B cell (primary cell): ENCODE data around the gene LIN52. TPM values are rescaled to one million over a fixed set of nuclear protein-coding genes. Genes with fewer than 3 reads are reported as not detected.

Source experiments
- ATAC-seq: fragments of 200-7000 bp; cut with Tn5 transposase; one replicate; pipeline ENCODE4 v1.10.0; 2021; ENCODE audit warnings: low read depth, mild to moderate bottlenecking, moderate number of reproducible peaks, moderate library complexity
- CTCF ChIA-PET: fragments of 350-600 bp; sonication (Branson Sonifier 250); formaldehyde crosslinking; loops from one replicate; lab custom pipeline; 2021; ENCODE audit warnings: antibody characterized with exemption, inconsistent platforms; lab: Charles Lee
- POLR2A ChIA-PET: fragments of 350-600 bp; sonication (Branson Sonifier 250); formaldehyde crosslinking; loops from one replicate; lab custom pipeline; 2021; ENCODE audit warnings: antibody characterized with exemption; lab: Charles Lee
- DNase-seq: peaks from one replicate; pipeline ENCODE4 v3.0.0; 2013
- H2AFZ ChIP-seq: 2 replicates; pipeline ENCODE4 v1.6.1; 2012; ENCODE audit warnings: mild to moderate bottlenecking, low read depth, low read length; ENCODE audit not compliant: insufficient read depth, poor library complexity, severe bottlenecking
- H3K27ac ChIP-seq, 2 donors: 1 replicate in 1 of 2; 2 replicates in 1 of 2; pipeline ENCODE4 v1.5.1; 2012 to 2013; ENCODE audit warnings: low read length in 2 of 2, mild to moderate bottlenecking in 2 of 2, moderate library complexity in 1 of 2
- H3K27me3 ChIP-seq, 4 experiments: fragments of 200-600 bp in 1 of 4; sonication (generic) in 1 of 4; replicated peaks in 1 of 4; 1 replicate in 2 of 4; 2 replicates in 2 of 4; pipeline versions ENCODE4 v1.6.1 to v1.7.0; 2013 to 2016; ENCODE audit warnings: low read length in 3 of 4, mild to moderate bottlenecking in 2 of 4, mixed read lengths in 1 of 4, moderate library complexity in 1 of 4; ENCODE audit not compliant: insufficient read depth in 4 of 4, control insufficient read depth in 3 of 4; ENCODE audit errors: control extremely low read depth in 1 of 4
- H3K36me3 ChIP-seq, 2 experiments: replicated peaks in 1 of 2; 1 replicate in 1 of 2; 2 replicates in 1 of 2; pipeline versions ENCODE4 v1.6.1 to v1.7.1; 2013; ENCODE audit warnings: low read length in 1 of 2; ENCODE audit not compliant: insufficient read depth in 2 of 2, control insufficient read depth in 1 of 2; ENCODE audit errors: control extremely low read depth in 1 of 2, extremely low read depth in 1 of 2
- H3K4me1 ChIP-seq, 2 donors: fragments of 200-600 bp in 1 of 2; sonication (generic) in 1 of 2; 1 replicate in 1 of 2; 2 replicates in 1 of 2; pipeline versions ENCODE4 v1.5.1 to v1.6.1; 2013 to 2017; ENCODE audit warnings: low read length in 2 of 2; ENCODE audit not compliant: control insufficient read depth in 2 of 2, insufficient read depth in 2 of 2
- H3K4me2 ChIP-seq: replicated peaks from 2 replicates; pipeline ENCODE3; 2012; ENCODE audit warnings: mild to moderate bottlenecking, low read depth, low read length; ENCODE audit not compliant: poor library complexity, severe bottlenecking
- H3K4me3 ChIP-seq, 5 experiments: fragments of 200-600 bp in 1 of 5; sonication (generic) in 1 of 5; 1 replicate in 3 of 5; 2 replicates in 2 of 5; pipeline versions ENCODE4 v1.5.1 to v1.7.0; 2011 to 2016; ENCODE audit warnings: low read length in 4 of 5, mild to moderate bottlenecking in 4 of 5, low read depth in 2 of 5, control low read depth in 1 of 5, moderate library complexity in 1 of 5; ENCODE audit not compliant: insufficient read depth in 1 of 5; ENCODE audit errors: control extremely low read depth in 1 of 5, extremely low read depth in 1 of 5
- H3K79me2 ChIP-seq: fragments of 200-600 bp; sonication (generic); one replicate; pipeline ENCODE4 v1.6.0; 2016; ENCODE audit warnings: low read length; ENCODE audit not compliant: control insufficient read depth, insufficient read depth
- H3K9ac ChIP-seq: fragments of 200-600 bp; sonication (generic); 2 replicates; pipeline ENCODE4 v1.6.1; 2017; ENCODE audit warnings: mild to moderate bottlenecking, low read length, moderate library complexity
- H3K9me3 ChIP-seq, 3 donors: one replicate each; pipeline versions ENCODE4 v1.6.1 to v1.7.1; 2013; ENCODE audit warnings: low read length in 2 of 3; ENCODE audit not compliant: control insufficient read depth in 2 of 3, insufficient read depth in 1 of 3; ENCODE audit errors: control extremely low read depth in 1 of 3
- H4K20me1 ChIP-seq: 2 replicates; pipeline ENCODE4 v1.6.0; 2012; ENCODE audit warnings: mild to moderate bottlenecking, low read length; ENCODE audit not compliant: insufficient read depth, control insufficient read depth, poor library complexity, severe bottlenecking
- H3K27ac Mint-ChIP-seq: one replicate; pipeline ENCODE4 v1.8.0; 2021; ENCODE audit warnings: mixed read lengths
- H3K27me3 Mint-ChIP-seq: one replicate; pipeline ENCODE4 v1.8.0; 2021; ENCODE audit warnings: mixed read lengths
- H3K4me1 Mint-ChIP-seq: one replicate; pipeline ENCODE4 v1.8.0; 2021; ENCODE audit warnings: mixed read lengths
- H3K4me3 Mint-ChIP-seq: one replicate; pipeline ENCODE4 v1.8.0; 2021; ENCODE audit warnings: mixed read lengths
- H3K9me3 Mint-ChIP-seq: one replicate; pipeline ENCODE4 v1.8.0; 2022; ENCODE audit warnings: mixed read lengths; ENCODE audit not compliant: insufficient read depth
- CTCF ChIP-seq: fragments of 200-600 bp; IDR thresholded peaks from one replicate; pipeline ENCODE4 v1.8.0; 2022; ENCODE audit warnings: antibody characterized with exemption, mild to moderate bottlenecking
- EZH2 ChIP-seq: IDR thresholded peaks from 2 replicates; pipeline ENCODE4 v1.6.1; 2012; ENCODE audit warnings: borderline replicate concordance, low read depth, mild to moderate bottlenecking, moderate library complexity, low read length; ENCODE audit not compliant: insufficient read depth, poor library complexity, severe bottlenecking
- WGBS: methylation state at CpG from one replicate; pipeline ENCODE4 v1.1.5; 2013; ENCODE audit warnings: missing lambda C conversion rate; ENCODE audit not compliant: insufficient coverage; 5-methylcytosine and 5-hydroxymethylcytosine counted together
- intact Hi-C: fragments of 100-400 bp; cut with micrococcal nuclease; formaldehyde crosslinking; loops from one replicate; pipeline ENCODE4 v1.10.0; 2022
- polyA plus RNA-seq: library from polyadenylated mRNA; depleted of rRNA; stranded (reverse); fragments of >200 nt; gene quantifications from 2 replicates; pipeline ENCODE4 v1.2.3, GENCODE V29; 2012
- total RNA-seq, 2 donors: library from RNA; stranded (reverse); fragments of 120-200 nt in 1 of 2; gene quantifications; 1 replicate in 1 of 2; 2 replicates in 1 of 2; pipeline versions ENCODE4 v1.2.3 to v1.2.4, GENCODE V29; 2013 to 2022

The LIN52 gene
- total and polyA plus RNA-seq, 2 donors (not counting 1 experiment from before 2014, with no cell fraction given), result 3.9 to 13.1 TPM

DNA sequence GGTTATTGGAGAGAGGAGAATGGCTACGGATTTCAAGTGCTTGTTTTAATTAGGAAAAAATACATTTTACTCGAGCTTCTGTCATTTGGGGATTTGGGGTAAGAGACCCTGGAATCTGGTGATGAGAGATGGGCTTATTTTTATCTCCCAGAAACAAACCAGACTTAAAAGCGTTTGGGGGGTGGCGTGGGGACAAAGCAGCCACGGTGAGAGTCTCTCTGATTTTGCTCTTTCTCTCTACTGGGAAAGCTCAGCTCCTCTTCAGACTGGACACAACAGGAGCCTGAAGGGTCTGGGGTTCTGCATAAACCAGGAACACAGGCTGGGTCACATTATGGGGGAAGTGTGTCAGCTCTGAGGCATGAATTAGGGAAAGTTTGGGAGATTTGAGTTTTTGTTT, 158.3 kb downstream of the LIN52 start:
- Mint-ChIP-seq H3K4me1 (peaks cover 25% of the 10 kb centered on the region), H3K27me3 (peaks cover 69% of the 10 kb centered on the region), H3K4me3 (no peak overlapping the region), H3K27ac (no peak overlapping the region), H3K9me3 (no peaks in the 10 kb centered on the region)
- peaks cover 0 to 21% (median 0%) of the 10 kb centered on the region in 3 donors for H3K9me3 ChIP-seq
- H3K4me3 ChIP-seq, result no peak overlapping the region
- no peak overlapping the region for H3K27ac ChIP-seq
- intact Hi-C loops, result no loop called here
- no peaks in the 10 kb centered on the region for H3K79me2 ChIP-seq
- no peaks in the 10 kb centered on the region for H4K20me1 ChIP-seq
- H2AFZ ChIP-seq, result no peak overlapping the region
- no CpG with 5 or more reads among the region's 5 CpGs for WGBS
- DNase-seq (no peak), ATAC-seq (no peak)
- ChIA-PET POLR2A (no interaction called here), CTCF (no interaction called here)
- no peak overlapping the region for H3K4me2 ChIP-seq
- H3K27me3 ChIP-seq, result peaks cover 2 to 92% (median 58%) of the 10 kb centered on the region in 4 experiments
- peaks cover 27 to 32% of the 10 kb centered on the region in 2 donors for H3K4me1 ChIP-seq
- no peaks in the 10 kb centered on the region for H3K36me3 ChIP-seq
- TF ChIP-seq EZH2, result no peak
- TF ChIP-seq CTCF, result no peak
- H3K9ac ChIP-seq, result no peak overlapping the region

GRCh38 chr14:74244115-74244514, 159.4 kb downstream of the LIN52 start:
- 6% methylated on average over 2 of the region's 3 CpGs for WGBS
- ChIA-PET POLR2A (no interaction called here), CTCF (no interaction called here)
- DNase-seq (no peak), ATAC-seq (no peak)
- Mint-ChIP-seq H3K4me3 (no peak overlapping the region), H3K27ac (no peak overlapping the region), H3K9me3 (no peaks in the 10 kb centered on the region), H3K27me3 (peaks cover 63% of the 10 kb centered on the region), H3K4me1 (peaks cover 22% of the 10 kb centered on the region)
- peaks cover 27 to 32% of the 10 kb centered on the region in 2 donors for H3K4me1 ChIP-seq
- no peak for TF ChIP-seq CTCF
- no peak for TF ChIP-seq EZH2
- no peak overlapping the region for H3K27ac ChIP-seq
- intact Hi-C loops, result no loop called here
- no peak overlapping the region for H3K4me2 ChIP-seq
- H2AFZ ChIP-seq, result no peak overlapping the region
- no peaks in the 10 kb centered on the region for H3K36me3 ChIP-seq
- no peaks in the 10 kb centered on the region for H3K79me2 ChIP-seq
- no peaks in the 10 kb centered on the region for H4K20me1 ChIP-seq
- no peak overlapping the region for H3K4me3 ChIP-seq
- H3K27me3 ChIP-seq, result peaks cover 2 to 82% (median 49%) of the 10 kb centered on the region in 4 experiments
- no peak overlapping the region for H3K9ac ChIP-seq
- peaks cover 0 to 20% (median 0%) of the 10 kb centered on the region in 3 donors for H3K9me3 ChIP-seq
